GM21723 (cell line): Measurements from ENCODE around the gene CT47C1.
"Not testable (repeated sequence)": the region's sequence is repeated elsewhere in the genome, so short reads cannot be mapped to it uniquely, and the experiment has no call there.

ENCODE experiments used
- ATAC-seq: cut with Tn5 transposase; IDR thresholded peaks from one replicate; pipeline ENCODE4 v1.9.1; 2021; ENCODE audit warnings: mild to moderate bottlenecking, moderate library complexity; ENCODE audit not compliant: unreplicated experiment

CT47C1 gene

DNA sequence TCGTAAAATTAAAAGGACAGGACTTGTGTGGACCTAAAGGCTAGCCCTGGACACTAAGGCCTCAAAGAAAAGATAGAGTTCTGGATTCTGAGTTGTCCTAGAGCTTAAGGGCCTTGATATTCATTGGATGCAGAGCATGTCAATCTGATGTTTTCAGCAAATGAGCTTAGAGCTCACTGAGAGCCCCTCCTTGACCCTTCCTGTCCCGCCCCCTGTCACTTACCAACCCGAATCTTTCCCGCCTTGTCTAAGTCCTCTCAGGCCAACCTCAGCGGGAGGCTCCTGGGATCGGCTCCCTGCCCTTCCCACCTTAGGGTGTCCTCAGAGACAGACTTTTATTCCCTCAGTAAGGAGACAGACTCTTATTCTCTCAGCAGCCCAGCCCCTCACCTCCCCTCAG is at the start of gene CT47C1:
TSS of gene CT47C1 (plus strand) at position 250 of the 400 bp plus-strand sequence. CDS start 233 bp downstream, outside the sequence.
- no peak for ATAC-seq

DNA sequence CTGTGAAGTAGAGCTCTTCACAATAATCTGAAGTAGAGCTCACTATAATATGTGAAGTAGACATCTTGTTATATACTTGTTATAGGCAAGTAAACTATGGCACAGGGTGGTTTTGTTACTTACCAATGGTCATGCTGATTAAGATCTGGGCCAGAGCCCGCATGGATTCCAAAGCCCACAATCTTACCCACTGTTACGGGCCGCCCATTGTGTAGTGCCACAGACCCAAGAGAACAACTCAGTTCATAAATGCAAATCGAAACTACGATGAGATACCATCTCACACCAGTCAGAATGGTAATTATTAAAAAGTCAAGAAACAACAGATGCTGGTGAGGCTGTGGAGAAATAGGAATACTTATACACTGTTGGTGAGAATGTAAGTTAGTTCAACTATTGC is 46.9 kb upstream of the CT47C1 start:
- ATAC-seq = no peak

DNA sequence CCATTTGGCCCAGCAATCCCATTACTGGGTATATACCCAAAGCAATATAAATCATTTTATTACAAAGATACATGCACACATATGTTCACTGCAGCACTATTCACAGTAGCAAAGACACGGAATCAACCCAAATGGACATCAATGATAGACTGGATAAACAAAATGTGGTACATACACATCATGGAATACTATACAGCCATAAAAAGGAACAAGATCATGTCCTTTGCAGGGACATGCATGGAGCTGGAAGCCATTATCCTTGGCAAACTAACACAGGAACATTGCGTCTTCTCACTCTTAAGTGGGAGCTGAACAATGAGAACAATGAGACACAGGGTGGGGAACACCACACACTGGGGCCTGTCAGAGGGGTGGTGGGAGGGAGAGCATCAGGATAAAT is 46.4 kb upstream of the CT47C1 start:
- not testable (repeated sequence) for ATAC-seq

DNA sequence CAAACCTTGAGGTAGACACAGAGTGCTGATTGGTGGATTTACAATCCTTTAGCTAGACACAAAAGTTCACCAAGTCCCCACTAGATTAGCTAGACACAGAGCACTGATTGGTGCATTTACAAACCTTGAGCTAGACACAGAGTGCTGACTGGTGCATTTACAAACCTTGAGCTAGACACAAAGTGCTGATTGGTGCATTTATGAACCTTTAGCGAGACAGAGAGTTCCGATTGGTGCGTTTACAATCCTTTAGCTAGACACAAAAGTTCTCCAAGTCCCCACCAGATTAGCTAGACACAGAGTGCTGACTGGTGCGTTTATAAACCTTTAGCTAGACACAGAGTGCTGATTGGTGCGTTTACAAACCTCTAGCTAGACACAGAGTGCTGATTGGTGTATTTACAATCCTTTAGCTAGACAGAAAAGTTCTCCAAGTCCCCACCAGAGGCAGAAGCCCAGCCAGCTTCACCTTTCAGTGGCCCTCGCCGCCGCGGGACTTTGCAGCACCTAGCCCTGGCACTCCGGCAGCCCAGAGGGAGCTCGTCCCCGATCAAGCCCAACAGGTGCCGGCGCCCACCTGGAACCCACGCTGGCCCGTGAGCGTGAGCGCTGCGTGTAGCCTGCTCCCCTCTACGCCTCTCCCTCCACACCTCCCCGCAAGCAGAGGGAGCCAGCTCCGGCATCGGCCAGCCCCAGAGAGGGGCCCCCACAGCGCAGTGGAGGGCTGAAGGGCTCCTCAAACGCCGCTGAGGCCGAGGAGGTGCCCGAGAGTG is 44.6 kb upstream of the CT47C1 start:
- ATAC-seq = not testable (repeated sequence)

DNA sequence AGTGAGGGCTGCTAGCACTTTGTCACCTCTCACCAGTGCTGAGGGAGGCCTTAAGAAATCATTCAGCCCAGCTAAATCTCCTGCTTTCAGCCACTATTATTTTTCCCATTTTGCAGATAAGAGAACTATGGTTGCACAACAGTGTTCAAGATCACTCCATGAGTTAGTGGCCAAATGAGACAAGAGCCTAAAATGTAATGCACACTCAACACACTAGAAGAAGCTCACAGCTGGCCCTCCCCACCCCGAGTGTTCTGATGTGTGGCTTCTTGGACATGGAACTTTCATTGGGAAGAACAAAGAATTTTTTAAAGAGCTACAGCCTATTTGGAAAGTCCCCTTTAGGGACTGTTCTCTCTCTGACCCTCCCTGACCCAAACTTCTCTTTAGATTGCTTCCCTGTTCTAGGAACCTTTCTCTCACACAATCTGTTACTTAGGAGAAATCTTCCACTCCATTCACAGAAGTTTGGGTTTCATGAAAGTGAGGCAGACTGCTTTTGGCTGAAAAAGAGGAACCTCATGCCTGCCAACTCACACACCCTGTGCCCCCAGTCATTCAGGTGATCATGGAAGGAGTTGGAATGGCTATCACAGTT is 44.0 kb upstream of the CT47C1 start:
- no peak for ATAC-seq

DNA sequence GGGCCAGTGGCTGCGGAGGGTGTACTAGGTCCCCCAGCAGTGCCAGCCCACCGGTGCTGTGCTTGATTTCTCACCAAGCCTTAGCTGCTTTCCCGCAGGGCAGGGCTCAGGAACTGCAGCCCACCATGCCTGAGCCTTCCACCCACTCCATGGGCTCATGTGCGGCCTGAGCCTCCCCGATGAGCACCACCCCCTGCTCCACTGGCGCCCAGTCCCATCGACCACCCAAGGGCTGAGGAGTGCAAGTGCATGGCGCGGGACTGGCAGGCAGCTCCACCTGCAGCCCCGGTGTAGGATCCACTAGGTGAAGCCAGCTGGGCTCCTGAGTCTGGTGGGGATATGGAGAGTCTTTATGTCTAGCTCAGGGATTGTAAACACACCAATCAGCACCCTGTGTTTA is 43.1 kb upstream of the CT47C1 start:
- not testable (repeated sequence) for ATAC-seq

DNA sequence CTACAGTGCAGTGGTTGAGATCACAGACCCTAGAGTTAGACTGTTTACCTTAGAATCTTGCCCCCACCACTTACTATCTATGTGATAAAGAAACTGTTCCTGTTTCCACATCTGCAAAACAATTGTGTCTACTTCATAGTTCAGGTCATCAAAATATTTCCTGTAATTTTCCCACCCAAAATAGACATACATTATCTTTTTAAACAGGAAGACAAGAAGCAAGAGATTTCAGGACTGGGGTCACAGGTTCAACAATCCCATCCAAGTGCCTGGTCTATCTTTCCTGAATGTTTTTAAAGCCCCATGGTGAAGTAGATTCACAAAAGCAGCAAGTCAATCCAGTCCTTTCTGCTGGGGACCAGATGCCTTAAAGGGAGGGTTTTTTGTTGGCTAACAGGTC is 41.8 kb upstream of the CT47C1 start:
- ATAC-seq = no peak

DNA sequence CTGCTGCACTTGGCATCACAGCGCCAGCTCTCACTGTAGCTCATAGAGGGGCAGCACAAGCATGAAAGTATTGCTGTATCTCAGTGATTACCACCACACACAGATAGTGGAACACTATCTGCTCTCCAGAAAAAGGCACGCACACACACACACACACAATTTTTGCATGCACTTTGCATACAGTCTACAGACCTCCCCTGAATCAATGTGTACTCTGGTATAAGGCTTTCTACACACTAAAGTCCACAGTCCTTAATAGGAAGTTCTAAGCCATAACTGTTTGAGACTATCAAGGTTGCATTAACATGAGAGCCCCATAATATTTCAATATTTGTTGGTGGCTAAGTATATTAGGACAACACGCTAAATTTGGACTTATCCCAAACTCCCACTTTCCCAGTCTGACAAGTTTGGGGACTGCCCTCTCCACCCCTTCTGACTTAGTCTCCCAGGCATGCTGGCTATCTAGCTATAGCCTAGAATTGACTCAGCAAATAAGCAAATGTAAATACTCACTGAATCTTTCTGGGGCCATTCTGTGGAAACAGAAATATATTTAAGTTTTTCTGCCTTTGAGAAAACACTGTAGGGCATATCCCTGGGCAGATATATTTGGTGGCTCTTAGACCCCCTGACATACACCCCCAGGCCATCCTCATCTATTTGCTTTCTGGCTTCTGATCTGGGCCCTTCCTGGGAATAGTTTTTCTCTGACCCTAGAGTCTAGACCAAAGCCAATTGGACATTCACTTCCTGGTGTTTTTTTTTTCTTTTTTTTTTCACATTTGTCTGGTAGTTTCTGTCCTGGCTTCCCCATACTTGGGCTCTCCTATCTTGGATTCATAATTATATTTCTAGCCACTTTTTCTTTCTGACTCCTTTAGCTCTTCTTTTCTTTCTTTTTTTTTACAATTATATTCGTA is 36.4 kb upstream of the CT47C1 start:
- no peak for ATAC-seq

DNA sequence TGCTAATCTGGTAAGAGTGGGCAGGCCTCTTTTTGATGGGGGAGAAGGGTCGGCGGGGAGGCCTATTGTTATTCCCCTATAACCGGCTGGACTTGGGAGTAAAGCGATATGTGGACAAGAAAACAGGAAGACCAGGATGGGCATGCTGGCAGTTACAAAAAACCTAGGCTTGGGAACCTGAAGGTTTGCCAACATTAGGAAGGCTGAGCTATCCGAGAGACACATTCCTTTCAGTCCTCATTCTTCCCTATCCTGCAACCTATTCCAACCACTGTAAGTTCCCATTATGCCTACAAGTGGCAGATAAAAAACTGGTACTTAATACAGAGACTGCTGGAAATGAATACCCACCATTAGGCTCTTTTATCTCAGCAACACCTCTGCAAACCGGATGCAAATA is 32.4 kb upstream of the CT47C1 start:
- ATAC-seq = no peak

DNA sequence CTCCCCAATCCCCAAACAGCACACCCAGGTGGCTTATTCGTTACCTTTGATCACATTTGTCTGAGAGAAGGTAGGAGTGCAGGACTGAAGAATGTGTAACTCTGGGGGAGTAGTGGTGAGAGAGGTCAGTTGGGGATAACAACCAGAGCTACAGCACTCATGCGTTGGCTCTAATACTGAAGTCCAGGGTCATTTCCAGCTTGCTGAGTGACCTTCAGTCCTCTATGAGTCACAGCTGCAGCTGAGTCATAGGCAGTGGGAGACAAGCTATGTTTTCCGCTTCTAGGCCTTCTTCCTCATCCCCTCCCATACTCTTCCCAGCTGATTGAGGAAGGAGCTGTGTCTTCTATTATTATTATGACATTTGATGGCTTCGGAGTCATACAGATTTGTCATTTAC is 31.6 kb upstream of the CT47C1 start:
- ATAC-seq = no peak

DNA sequence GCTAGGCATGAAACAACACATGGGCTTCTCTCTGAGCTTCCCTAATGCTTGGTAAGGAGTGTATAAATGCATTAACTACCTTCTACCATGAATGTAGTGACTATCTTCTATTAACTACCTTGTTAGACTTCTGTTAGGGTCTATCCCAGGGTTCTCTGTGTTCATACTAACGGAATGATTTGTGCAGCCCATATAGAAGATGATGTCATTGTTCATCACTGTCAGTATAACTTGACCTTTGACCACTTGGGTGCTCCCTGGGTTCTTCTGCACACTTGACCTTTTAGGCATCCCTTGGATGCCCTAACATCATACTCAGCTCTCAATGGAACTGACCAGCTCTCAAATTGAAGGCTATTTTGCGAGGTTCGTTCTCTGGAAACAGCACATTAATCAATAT is 30.8 kb upstream of the CT47C1 start:
- no peak for ATAC-seq

DNA sequence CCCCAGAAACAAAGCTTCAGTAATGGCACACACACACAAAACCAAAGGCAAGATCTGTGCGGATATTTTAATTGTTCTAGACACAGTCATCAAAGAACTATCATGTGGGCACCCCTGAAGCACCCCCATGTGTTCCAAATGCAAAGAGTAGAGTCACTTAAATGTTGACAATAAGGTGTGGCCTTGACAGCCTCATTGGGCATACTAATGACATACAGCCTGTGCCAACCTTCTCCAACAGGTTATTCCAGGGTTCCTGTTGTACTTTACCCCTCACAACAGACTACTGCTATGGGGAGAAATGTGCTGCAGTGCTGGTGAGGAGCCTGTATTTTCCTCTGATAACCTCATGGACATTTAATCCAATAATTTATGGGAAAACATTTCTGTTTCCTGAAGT is 29.8 kb upstream of the CT47C1 start:
- no peak for ATAC-seq

DNA sequence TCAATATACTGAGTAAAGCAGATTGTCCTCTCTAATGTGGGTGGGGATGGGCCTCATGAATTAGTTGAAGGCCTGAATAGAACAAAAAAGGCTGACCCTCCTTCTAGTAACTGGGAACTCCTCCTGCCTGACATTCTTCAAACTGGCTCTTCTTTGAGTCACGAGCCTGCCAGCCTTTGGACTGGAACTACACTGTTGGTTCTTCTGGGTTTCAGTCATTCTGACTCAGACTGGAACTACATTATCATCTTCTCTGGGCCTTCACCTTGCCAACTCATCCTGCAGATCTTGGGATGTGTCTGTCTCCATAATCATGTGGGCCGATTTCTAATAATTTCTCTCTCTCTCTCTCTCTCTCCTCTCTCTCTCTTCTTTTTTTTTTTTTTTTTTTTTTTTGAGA is 26.9 kb upstream of the CT47C1 start:
- no peak for ATAC-seq

DNA sequence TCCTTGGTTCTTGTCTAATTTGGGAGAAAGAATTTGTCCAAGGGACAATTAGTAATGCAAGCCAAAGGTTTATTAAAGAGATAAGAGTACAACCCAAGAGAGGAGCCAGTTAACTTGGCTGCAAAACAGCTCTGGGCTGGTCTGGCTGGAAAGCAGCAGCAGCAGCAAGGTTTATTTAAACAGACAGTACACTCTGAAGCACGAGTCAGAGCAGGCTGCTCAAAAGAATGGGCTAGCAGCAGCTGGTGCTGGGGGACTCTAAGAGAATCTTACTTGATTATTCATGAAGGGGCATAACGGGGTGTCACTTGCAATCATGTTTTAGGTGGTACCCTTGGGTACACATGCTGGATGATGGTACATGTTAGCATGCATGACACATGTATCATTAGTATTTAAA is 17.1 kb upstream of the CT47C1 start:
- ATAC-seq = no peak

DNA sequence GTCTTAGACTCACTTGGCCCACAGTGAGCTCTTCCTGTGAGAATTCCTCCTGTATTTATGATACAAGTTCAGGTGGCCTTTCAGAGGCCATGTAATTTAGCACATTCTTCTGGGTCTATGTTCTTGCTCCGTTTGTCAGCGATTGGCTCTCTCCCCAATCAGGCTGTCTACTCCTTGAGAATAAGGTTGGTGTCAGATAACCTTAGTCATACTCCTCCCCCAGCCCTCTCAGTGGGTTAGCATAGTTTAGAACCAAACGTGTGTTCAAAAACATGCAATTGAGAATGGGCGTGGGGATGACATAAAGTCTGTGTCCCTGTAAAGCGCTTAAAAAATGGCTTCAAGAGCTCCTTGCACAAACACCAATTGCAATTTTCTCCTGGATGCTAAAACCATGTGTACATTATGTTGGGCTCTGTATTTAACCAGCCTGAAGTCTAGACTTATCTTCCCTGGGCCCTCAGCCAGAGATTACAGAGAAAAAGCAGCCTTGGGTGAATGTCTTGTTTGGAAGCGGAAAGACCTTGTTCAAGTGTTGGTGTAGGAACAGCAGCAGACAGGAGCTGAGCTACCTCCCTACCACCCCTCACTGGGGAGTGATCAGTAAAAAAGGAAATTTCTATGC is 9.9 kb upstream of the CT47C1 start:
- no peak for ATAC-seq

DNA sequence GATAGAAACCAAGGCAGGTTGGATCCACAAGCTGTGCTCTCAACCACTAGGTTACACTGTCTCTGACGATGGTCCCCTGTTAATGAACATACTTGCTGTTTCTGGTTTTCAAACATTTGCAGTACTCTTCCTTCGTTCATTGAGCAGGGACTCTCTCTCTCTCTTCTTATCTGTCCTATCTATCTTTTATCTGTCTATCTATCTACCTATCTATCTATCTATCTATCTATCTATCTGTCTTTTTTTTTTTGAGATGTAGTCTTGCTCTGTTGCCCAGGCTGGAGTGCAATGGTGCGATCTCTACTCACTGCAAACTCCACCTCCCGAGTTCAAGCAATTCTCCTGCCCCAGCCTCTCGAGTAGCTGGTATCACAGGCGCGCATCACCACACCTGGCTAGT is 9.4 kb upstream of the CT47C1 start:
- no peak for ATAC-seq

DNA sequence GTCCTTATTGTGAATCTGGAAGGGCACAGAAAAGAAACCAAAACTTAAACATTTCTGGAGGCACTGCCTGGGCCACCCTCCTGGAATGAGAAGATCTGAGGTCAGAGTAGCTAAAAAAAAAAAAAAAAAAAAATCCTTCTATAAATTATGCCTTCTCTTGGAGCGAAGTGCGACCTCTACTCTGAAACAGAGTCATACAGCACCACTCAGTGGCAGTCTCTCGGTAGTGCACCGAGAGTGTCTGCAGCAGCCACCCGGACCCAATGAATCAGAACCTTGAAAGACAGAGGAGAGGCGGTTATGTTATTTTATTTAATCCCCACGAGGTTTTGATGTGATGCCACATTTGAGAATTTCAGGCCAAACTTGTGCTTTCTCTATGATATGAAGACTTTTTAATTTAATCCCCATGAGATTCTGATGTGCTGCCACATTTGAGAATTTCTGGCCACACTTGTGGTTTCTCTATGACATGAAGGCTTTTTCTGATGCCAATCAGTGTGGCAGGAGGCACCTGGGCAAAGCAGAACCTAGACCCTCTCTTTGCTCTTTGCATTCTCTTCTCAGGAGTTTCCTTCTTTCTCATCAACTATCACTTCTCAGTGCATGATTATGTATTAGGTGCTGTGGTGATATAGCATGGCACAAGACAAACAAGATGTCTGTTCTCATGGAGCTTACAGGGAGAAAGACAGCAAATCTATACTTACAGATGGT is 5.6 kb upstream of the CT47C1 start:
- no peak for ATAC-seq

DNA sequence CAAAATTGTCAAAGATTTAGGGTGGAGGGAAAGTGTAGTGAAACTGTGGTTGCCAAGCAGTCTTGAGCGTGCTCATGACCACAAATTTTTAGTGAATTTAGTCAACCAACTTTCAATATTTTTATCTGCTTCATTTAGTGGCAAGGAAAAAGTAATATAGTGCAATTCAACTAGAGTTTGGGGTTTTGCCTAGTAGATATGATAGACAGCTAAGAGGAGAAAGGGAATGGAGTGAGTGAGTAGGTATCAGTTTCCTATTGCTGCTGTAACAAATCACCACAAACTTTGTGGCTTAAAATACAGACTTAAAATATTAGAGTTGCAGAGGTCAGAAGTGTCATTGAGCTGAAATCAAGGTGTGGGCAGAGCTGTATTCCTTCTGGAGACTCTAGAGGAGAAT is 3.7 kb upstream of the CT47C1 start:
- ATAC-seq = no peak

DNA sequence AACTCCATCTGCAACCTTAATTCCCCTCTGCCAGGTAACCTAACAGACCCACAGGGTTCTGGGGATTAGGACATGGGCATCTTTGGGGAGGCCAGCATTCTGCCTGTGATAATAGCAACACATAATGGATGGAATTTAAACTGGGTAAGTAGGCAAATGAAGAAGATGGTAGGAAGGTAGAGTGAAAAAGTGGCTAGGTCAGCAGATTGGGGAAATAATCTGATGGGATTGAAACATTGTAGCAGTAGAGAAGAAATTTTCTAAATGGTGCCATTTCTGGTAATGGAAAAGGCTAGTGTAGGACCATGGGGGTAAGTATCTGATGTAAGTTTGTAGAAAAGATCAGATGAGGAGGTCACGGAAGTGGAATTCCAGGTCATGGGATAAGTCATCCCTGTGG is 3.0 kb upstream of the CT47C1 start:
- no peak for ATAC-seq

DNA sequence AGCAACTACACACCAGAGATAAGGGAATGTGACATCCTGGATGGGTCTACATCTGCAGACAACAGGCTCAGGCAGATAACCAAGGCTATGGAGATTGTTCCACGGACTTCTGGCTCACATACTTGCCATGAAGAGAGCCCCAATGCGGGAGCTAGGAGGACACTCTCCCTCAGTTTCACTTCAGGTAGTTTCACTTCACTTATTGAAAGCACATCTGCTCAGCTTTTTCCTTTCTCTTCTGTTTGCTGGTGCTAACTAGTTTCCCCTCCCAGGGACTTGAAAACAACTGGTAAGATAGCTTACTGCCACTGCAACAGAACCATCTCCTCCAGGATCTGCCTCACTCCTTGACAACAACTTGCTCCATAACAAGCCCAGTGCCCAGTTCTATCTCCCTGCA is 1.4 kb upstream of the CT47C1 start:
- peak; percentile 66 for ATAC-seq
